ENCODE measurements around the gene PYGM.

Gene PYGM

GRCh38 chr11:64729851-64730382 is 29.9 kb downstream of the PYGM start:
- FAIRE-seq, result no peak

- FAIRE-seq, result no peak
Observed at GRCh38 chr11:64728757-64729365, 30.9 kb downstream of the PYGM start.

GRCh38 chr11:64726867-64727530 is 32.8 kb downstream of the PYGM start:
- no peak for FAIRE-seq

- FAIRE-seq, result no peak
Observed at GRCh38 chr11:64726211-64726641, 33.5 kb downstream of the PYGM start.

- FAIRE-seq, result no peak
Observed at GRCh38 chr11:64724863-64725532, 34.8 kb downstream of the PYGM start.

GRCh38 chr11:64723907-64724862 is 35.6 kb downstream of the PYGM start:
- no peak for FAIRE-seq

- FAIRE-seq, result no peak
Observed at GRCh38 chr11:64723117-64723906, 36.5 kb downstream of the PYGM start, which contains the start of gene NRXN2. TSS of gene NRXN2 (minus strand) at chr11:64723197. CDS start at chr11:64713699, 9,498 bp downstream.

- no peak for FAIRE-seq
Observed at GRCh38 chr11:64722141-64723065, 37.4 kb downstream of the PYGM start.

GRCh38 chr11:64721359-64721699 is 38.4 kb downstream of the PYGM start:
- FAIRE-seq, result no peak

GRCh38 chr11:64720640-64721358 is 39.0 kb downstream of the PYGM start:
- FAIRE-seq, result no peak

- no peak for FAIRE-seq
Observed at GRCh38 chr11:64720167-64720566, 39.6 kb downstream of the PYGM start.

GRCh38 chr11:64719406-64719805 is 40.4 kb downstream of the PYGM start:
- no peak for FAIRE-seq

- no peak for FAIRE-seq
Observed at GRCh38 chr11:64718780-64719124, 41.0 kb downstream of the PYGM start.

- FAIRE-seq, result no peak
Observed at GRCh38 chr11:64718084-64718779, 41.5 kb downstream of the PYGM start.

- FAIRE-seq, result no peak
Observed at GRCh38 chr11:64717268-64717578, 42.6 kb downstream of the PYGM start.

GRCh38 chr11:64716473-64717267 is 43.1 kb downstream of the PYGM start:
- no peak for FAIRE-seq

GRCh38 chr11:64715756-64716472 is 43.9 kb downstream of the PYGM start:
- no peak for FAIRE-seq

- FAIRE-seq, result no peak
Observed at GRCh38 chr11:64715110-64715509, 44.7 kb downstream of the PYGM start.

All from islet of Langerhans (tissue), 1 donor.